NCI-H2081 (cell line): Measurements from ENCODE around the gene STK32B.

Experiments used
- DNase-seq, 2 experiments: peaks; one replicate each; lab custom pipeline; 2025; lab: John Stamatoyannopoulos, UW

Gene STK32B

DNA sequence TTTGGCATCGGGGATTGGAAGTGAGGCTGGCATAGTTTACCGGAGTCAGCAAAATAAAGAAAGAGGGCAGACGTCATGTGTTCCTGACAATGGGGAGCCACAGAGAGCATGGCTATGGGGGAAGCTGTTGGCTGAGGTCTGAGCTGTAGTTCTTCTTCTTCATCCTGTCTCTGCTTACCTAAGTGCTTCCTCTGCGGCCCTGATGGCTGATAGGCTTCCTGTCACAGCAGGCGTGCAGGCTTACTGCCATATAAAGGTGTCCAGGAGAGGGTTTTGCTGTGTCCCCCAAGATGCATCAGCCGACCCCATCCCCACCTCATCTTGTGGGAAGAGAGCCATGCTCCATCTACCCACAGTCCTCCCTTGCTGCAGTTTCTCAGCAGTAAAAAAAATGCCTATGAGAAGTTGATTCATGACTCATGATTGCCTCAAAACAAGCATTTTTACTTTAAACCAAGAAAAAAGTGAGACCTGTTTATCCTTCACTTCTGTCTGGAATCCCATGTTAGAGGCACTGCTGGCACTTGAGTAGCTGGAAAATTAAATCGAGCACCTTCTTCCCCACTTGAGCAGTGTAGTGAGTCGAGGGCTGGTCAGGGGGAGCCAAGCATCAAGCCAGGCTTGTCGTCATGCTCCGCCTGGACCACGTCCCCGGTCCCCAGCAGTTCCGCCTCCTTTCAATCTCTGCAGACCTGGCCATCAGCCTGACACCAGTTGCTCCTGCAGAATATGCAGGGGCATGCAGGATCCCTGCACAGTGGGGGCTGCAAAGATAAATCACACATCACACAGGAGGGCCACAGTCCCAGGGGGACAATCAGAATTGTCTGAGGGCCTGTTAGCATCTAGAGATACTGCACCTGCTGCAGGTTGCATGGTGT is 419.3 kb downstream of the STK32B start:
- DNase-seq, result no peak

DNA sequence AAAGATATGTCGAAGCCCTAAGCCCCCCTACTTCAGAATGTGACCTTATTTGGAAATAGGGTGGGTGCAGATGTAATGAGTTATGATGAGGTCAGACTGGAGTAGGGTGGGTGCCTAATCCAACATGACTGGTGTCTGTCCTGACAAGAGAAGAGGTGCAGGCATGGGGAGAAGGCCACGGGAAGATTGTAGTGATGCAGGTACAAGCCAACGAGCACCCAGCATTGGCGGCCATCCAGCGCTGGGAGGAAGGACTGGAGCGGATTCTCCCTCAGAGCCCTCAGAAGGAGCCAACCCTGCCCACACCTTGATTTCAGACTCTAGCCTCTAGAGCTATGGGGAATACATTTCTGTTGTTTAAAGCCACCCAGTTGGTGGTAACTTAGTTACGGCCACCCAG is 419.9 kb downstream of the STK32B start:
- no peak for DNase-seq

DNA sequence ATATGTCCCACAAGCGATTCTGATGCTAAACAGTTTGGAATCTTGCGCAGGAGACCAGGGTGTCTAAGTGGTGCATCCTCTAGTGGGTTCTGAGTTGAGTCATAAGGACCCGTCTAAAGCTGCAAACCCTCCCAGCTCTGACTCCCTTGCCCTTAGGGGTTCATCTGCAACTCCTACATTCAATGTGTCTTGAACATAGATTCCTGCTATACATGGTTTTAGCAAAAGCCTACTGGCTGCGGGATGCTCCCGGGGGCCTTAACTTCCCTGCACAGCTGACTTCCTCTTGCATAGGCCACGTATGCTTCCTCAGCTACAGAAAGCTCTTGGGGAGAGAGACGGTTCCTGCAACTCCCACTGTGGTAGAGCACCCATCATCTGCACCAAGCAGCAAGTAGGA is 420.4 kb downstream of the STK32B start:
- no peak for DNase-seq

DNA sequence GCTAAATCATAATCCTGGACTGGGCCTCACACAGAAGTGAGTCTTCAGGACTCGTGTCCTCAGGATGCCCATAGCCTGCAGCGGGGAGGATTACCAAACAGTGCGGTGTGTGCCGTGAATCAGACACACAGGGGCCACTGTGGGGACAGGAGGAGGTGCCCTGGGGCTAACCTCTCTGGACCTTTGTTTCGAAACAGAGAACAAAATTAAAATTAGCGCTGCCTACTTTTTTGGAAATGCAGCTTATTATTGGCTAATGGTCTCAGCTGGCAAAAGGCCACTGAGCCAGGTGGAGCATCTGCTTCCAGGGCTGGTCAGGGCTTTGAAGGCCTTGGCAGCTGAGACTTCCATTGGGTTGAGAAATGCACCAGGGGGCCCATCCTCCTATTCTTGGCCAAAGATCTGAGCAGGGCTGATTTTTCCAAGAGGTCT is 420.9 kb downstream of the STK32B start:
- no peak for DNase-seq

- DNase-seq, result no peak
Measured at GRCh38 chr4:5473125-5473524, 421.8 kb downstream of the STK32B start.

DNA sequence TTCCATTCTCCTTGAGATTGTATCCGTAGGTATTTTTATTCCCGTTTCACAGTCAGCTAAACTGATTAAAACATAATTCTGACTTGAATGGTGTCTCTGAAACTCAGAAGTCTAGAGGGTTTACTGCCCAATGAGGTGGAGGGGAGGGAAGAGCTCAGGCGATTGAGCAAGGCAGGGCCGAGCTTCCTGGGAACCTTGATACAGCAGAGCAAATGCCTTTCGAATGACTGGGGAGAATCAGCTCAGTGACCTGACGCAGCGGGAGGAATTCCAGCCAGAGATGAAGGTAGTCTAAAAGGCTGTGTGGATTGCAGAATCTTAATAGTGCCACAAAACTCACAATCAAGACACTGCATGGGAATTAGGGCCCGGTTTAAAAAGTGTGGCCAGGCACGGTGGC is 423.5 kb downstream of the STK32B start:
- DNase-seq, result no peak

- DNase-seq, result no peak
Measured at GRCh38 chr4:5477613-5478012, 426.3 kb downstream of the STK32B start.

- DNase-seq, result no peak
Measured at GRCh38 chr4:5478169-5478568, 426.9 kb downstream of the STK32B start.

- DNase-seq, result no peak
Measured at GRCh38 chr4:5478697-5479096, 427.4 kb downstream of the STK32B start.

DNA sequence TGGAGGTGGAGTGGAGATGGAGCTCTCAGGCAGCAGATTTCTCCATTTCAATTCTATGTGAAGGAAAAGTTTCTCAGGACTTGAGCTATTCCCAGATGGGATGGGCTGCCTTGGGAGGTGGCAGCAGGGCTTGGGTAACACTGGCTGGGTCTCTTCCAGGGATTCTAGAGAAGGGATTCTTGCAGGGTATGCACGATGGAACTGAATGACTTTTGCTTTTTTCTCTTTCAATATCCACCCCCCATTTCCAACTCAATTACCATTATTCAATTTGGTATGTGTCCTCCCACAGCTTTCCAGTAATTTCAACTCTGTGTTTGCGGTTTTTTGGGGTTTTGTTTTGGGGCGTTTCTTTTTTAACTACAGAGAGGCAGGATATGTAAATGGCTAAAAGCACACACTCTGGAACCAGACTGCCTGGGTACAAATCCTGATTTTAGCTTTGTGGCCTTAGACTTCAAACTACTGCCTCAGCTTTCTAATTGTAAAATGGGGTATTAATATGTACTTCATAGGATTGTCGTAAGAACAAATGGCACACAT is 428.3 kb downstream of the STK32B start:
- no peak for DNase-seq

GRCh38 chr4:5488413-5488812 is 437.1 kb downstream of the STK32B start:
- no peak for DNase-seq

DNA sequence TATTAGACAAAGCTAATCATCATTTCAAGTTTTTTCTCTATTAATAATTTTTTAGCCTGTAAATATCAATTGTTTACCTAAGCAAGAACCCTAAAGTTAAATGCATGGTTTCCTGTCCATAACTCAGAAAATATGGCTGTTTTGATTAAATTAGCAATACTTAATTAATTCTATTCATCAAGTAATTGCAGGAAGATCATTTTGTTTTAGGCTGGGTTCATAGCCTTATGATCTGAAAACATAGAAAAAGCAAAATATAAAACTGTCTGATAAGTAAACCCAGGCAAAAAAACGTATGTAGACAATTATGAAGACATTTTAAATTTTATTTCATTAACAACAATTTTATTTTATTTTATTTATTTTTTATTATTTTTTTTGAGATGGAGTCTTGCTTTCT is 438.0 kb downstream of the STK32B start:
- DNase-seq, result no peak

GRCh38 chr4:5497489-5497888 is 446.2 kb downstream of the STK32B start:
- DNase-seq, result no peak

GRCh38 chr4:5500165-5500564 is 448.9 kb downstream of the STK32B start:
- DNase-seq, result no peak

- DNase-seq, result no peak
Measured at GRCh38 chr4:5503336-5503936, 452.2 kb downstream of the STK32B start.

DNA sequence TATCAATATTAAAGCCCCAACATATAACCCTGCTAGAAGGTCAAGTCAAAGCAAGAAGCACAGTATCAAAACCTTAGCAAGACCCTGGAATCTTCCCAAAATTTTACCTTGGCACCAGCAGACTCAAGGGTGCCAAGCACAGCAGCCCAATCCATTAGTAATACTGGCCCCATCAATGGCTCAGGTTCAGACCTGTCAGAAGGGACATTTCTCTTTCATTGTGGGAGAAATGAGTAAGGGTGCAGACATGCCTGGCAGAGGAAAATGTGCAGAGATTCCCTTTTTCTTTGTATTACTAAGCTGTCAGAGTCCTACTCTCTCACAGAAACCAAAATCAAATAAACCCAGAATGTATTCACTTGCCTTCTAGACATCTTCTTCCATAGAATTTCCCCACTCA is 453.2 kb downstream of the STK32B start:
- no peak for DNase-seq

DNA sequence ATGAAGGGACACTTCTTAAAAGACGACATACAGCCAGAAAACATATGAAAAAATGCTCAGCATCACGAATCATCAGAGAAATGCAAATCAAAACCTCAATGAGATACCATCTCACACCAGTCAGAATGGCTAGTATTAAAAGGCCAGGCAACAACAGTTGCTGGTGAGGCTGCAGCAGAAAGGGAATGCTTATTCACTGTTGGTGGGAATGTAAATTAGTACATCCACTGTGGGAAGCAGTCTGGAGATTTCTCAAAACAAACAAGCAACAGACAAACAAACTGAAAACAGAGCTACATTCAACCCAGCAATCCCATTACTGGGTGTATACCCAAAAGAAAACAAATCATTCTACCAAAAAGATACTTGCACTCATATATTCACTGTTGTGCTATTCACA is 459.2 kb downstream of the STK32B start:
- no peak for DNase-seq

DNA sequence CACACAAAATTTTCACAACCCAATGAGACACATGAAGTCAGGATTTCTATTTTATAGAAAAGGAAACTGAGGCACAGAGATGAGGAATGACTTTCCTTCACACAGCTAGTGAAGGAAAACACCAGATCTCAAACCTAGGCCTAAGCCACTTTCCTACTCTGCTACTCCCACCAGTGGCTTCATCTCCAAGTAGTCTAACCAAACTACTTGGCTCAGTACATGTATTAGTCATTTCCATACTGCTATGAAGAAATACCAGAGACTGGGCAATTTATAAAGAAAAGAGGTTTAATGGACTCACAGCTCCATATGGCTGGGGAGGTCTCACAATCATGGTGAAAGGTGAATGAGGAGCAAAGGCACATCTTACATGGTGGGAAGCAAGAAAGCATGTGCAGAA is 460.5 kb downstream of the STK32B start:
- DNase-seq, result no peak

DNA sequence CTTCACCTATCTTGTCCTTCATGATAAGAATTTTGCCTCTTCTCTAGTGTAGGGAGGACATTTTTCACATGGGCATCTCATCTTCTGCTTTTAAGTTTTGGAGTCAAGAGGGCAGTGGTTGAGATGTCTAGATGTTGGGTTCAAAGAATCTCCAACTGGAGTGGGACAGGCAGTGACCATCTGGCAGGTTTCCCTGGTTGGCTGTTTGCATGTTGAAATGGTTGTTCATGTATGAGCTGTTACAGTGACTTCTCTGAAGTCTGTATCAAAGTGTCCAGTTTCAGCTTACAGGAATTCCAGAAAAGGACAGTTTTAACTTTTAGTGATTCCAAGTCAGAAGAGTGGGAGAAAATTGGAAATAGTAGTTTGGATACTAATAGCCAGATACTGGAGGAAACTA is 464.4 kb downstream of the STK32B start:
- no peak for DNase-seq

DNA sequence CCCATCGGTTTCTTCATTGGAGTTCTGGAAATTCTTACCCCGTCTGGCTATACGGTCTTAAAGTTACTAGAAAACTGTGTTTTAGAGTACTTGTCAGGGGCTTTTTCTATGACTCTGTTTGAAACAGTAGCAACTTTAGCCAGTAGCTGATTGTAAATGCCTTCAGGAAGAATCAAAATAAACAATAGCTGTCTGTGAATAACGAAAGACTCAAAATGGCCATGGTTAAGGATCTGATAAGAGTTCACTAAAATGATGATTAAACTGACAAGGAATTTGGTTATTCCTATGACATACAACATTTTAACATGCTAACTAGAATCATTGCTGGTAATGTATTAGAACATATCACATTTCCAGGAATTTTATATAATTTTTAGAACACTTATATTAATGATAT is 466.1 kb downstream of the STK32B start:
- no peak for DNase-seq

GRCh38 chr4:5524446-5525299 is 473.4 kb downstream of the STK32B start:
- DNase-seq, result no peak

DNA sequence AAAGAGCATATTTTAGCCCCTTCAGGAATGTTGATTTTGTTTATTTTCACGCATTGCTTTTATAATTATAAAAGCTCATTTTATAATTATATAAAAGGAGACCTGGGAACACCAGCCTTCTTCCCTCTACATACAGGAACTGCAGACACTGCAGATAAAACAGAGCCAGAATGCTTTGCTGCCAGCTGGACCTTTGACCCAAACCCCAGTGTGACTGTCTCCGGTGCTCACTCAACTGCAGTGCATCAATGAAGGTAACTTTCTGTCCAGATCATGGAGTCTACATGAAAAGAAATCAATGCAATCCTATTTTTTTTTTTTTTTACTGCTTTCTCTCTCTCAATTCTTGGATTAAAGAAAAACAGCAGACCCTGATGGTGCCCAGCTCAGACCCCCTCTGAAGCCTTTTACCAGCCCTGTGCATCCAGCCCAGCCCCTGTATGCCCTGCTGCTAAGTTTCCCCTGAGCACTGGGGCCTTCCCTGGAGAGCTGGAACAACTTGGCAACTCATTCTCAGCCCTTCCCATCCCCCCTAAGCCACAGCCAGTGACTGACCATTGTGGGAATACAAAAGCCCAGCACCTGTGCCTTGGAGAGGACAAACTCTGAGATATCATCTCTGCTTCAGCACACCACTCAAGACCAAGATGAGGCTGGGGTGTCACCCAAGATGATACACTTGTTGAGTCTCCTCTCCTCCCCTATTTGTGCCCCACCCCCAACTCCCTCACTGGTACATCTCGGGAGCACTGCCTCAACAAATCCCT is 475.0 kb downstream of the STK32B start:
- DNase-seq, result no peak
